Endothelial cell of umbilical vein (primary cell): Measurements from ENCODE around the gene RAB17. TPM values are rescaled to one million over a fixed set of nuclear protein-coding genes. Genes with fewer than 3 reads are reported as not detected.

Experiments used
- BruUV-seq: library from RNA; stranded (reverse); fragments of 400-500 nt; replicated peaks from 2 replicates; lab custom pipeline; 2021; lab: Mats Ljungman, UMichigan
- CTCF ChIA-PET: fragments of 300-600, 350-600 bp; sonication (Branson Sonifier 250); formaldehyde crosslinking; loops from one replicate; lab custom pipeline; 2021; ENCODE audit warnings: antibody characterized with exemption, inconsistent platforms; lab: Charles Lee
- POLR2A ChIA-PET: fragments of 300-600, 350-600 bp; sonication (Branson Sonifier 250); formaldehyde crosslinking; loops from one replicate; lab custom pipeline; 2021; ENCODE audit warnings: antibody characterized with exemption, inconsistent platforms; lab: Charles Lee
- DNase-seq: peaks from one replicate; pipeline ENCODE4 v3.0.0-alpha.2; 2011; ENCODE audit warnings: low read depth, low spot score
- FAIRE-seq: peaks from 2 replicates; lab custom pipeline; 2011; peaks lifted over from hg19 to GRCh38; lab: Jason Lieb, UNC
- H2AFZ ChIP-seq: 2 replicates; pipeline ENCODE4 v1.6.0; 2012; ENCODE audit warnings: low read depth, low read length, control low read depth, inconsistent platforms
- H3K27ac ChIP-seq: 2 replicates; pipeline ENCODE4 v1.5.1; 2011; ENCODE audit warnings: low read depth, mild to moderate bottlenecking, control low read depth, low read length, moderate library complexity; ENCODE audit not compliant: insufficient read depth
- H3K27me3 ChIP-seq, 2 experiments: 2 replicates each; pipeline versions ENCODE4 v1.6.0 to v1.6.1; 2011; ENCODE audit warnings: low read length in 2 of 2, mixed read lengths in 1 of 2; ENCODE audit not compliant: control insufficient read depth in 2 of 2, insufficient read depth in 2 of 2
- H3K36me3 ChIP-seq, 2 experiments: 2 replicates in 1 of 2; 3 replicates in 1 of 2; pipeline ENCODE4 v1.5.1; 2011; ENCODE audit warnings: low read length in 2 of 2, mild to moderate bottlenecking in 1 of 2, moderate library complexity in 1 of 2; ENCODE audit not compliant: control insufficient read depth in 2 of 2, insufficient read depth in 2 of 2; ENCODE audit errors: extremely low read depth in 1 of 2
- H3K4me1 ChIP-seq: 3 replicates; pipeline ENCODE4 v1.5.1; 2011; ENCODE audit warnings: mild to moderate bottlenecking, low read length; ENCODE audit not compliant: control insufficient read depth, insufficient read depth; ENCODE audit errors: extremely low read depth
- H3K4me2 ChIP-seq: 2 replicates; pipeline ENCODE4 v1.6.1; 2011; ENCODE audit warnings: low read length, control low read depth, mixed read lengths; ENCODE audit not compliant: insufficient read depth
- H3K4me3 ChIP-seq, 3 experiments: fragments of 200-600 bp in 1 of 3; sonication (generic), shearing (Covaris generic) in 1 of 3; replicated peaks in 1 of 3; 2 replicates each; pipeline ENCODE4 v1.5.1; 2011 to 2016; ENCODE audit warnings: control low read depth in 3 of 3, low read length in 3 of 3, mild to moderate bottlenecking in 2 of 3, inconsistent platforms in 1 of 3, low read depth in 1 of 3, moderate library complexity in 1 of 3; ENCODE audit not compliant: insufficient read depth in 1 of 3
- H3K79me2 ChIP-seq: 2 replicates; pipeline ENCODE4 v1.6.0; 2012; ENCODE audit warnings: low read length, inconsistent platforms; ENCODE audit not compliant: control insufficient read depth, insufficient read depth
- H3K9ac ChIP-seq: replicated peaks from 2 replicates; pipeline ENCODE3; 2011; ENCODE audit warnings: low read length, control low read depth; ENCODE audit not compliant: insufficient read depth; ENCODE audit errors: extremely low read depth
- H3K9me1 ChIP-seq: replicated peaks from 3 replicates; pipeline ENCODE4 v1.6.0; 2011; ENCODE audit warnings: mild to moderate bottlenecking, low read length; ENCODE audit not compliant: control insufficient read depth, insufficient read depth; ENCODE audit errors: extremely low read depth
- H3K9me3 ChIP-seq: replicated peaks from 2 replicates; pipeline ENCODE4 v1.5.1; 2012; ENCODE audit warnings: low read length, inconsistent platforms; ENCODE audit not compliant: control insufficient read depth, insufficient read depth
- H4K20me1 ChIP-seq: replicated peaks from 2 replicates; pipeline ENCODE3; 2011; ENCODE audit warnings: mild to moderate bottlenecking, low read length; ENCODE audit not compliant: control insufficient read depth, insufficient read depth; ENCODE audit errors: extremely low read depth
- EZH2 ChIP-seq: IDR thresholded peaks from 2 replicates; pipeline ENCODE4 v1.6.1; 2012; ENCODE audit warnings: borderline replicate concordance, low read depth, mild to moderate bottlenecking, moderate library complexity, low read length, inconsistent platforms; ENCODE audit not compliant: severe bottlenecking
- FOS ChIP-seq: IDR thresholded peaks from 2 replicates; pipeline ENCODE4 v1.6.1; 2011; ENCODE audit warnings: mild to moderate bottlenecking, low read length, moderate library complexity, borderline replicate concordance; ENCODE audit not compliant: insufficient read depth
- GATA2 ChIP-seq: IDR thresholded peaks from 2 replicates; pipeline ENCODE4 v1.7.0; 2011; ENCODE audit warnings: low read depth, mild to moderate bottlenecking, moderate library complexity, mixed read lengths, low read length; ENCODE audit not compliant: insufficient read length, insufficient read depth
- JUN ChIP-seq: IDR thresholded peaks from 2 replicates; pipeline ENCODE4 v1.6.1; 2011; ENCODE audit warnings: borderline replicate concordance, low read depth; ENCODE audit not compliant: insufficient read length, insufficient read depth
- MYC ChIP-seq: IDR thresholded peaks from one replicate; pipeline ENCODE4 v1.6.1; 2011; ENCODE audit warnings: mild to moderate bottlenecking, low read depth, low read length
- POLR2A ChIP-seq: IDR thresholded peaks from 2 replicates; pipeline ENCODE4 v1.6.1; 2012; ENCODE audit warnings: low read depth, mild to moderate bottlenecking, control low read depth, low read length
- POLR2AphosphoS5 ChIP-seq: IDR thresholded peaks from 2 replicates; pipeline ENCODE4 v1.6.1; 2012; ENCODE audit warnings: low read depth, mild to moderate bottlenecking, control low read depth, low read length, moderate library complexity; ENCODE audit not compliant: insufficient read depth
- dilution Hi-C: fragments of 300-500 bp; cut with MboI; formaldehyde crosslinking; loops from one replicate; pipeline ENCODE4 v1.15.0; 2019; ENCODE audit warnings: low sequenced_read_pairs; ENCODE audit not compliant: extremely low pct_ligation_motif_present
- intact Hi-C: fragments of 100-400 bp; cut with micrococcal nuclease; formaldehyde crosslinking; loops from one replicate; pipeline ENCODE4 v1.10.0; 2022
- polyA plus RNA-seq, 4 experiments: library from polyadenylated mRNA; depleted of rRNA in 3 of 4; stranded (reverse) in 3 of 4; unstranded in 1 of 4; fragments of >200 nt; gene quantifications; 2 replicates each; pipeline versions ENCODE4 v1.2.1 to v1.2.3, GENCODE V29; 2011 to 2012; ENCODE audit warnings: missing spikeins in 1 of 4
- total RNA-seq: library from RNA; stranded (reverse); gene quantifications from 2 replicates; pipeline ENCODE4 v1.2.3, GENCODE V29; 2021
- TF ChIP-seq, protein P1 (sequence below): IDR thresholded peaks from 2 replicates; pipeline ENCODE4 v1.6.1; 2011; ENCODE audit not compliant: insufficient read depth, insufficient read length
- TF ChIP-seq, protein P2 (sequence below), 2 donors: IDR thresholded peaks; 1 replicate in 1 of 2; 2 replicates in 1 of 2; pipeline ENCODE4 v1.5.1; 2011; ENCODE audit warnings: low read length in 2 of 2, mild to moderate bottlenecking in 2 of 2, moderate library complexity in 2 of 2, control low read depth in 1 of 2, inconsistent platforms in 1 of 2, low read depth in 1 of 2; ENCODE audit not compliant: insufficient read depth in 1 of 2; ENCODE audit errors: extremely low read depth in 1 of 2

RAB17 gene
- total and polyA plus RNA-seq, 2 donors (not counting 3 experiments of a cell fraction or from before 2014, with no cell fraction given), result 0.41 to 0.77 TPM

DNA sequence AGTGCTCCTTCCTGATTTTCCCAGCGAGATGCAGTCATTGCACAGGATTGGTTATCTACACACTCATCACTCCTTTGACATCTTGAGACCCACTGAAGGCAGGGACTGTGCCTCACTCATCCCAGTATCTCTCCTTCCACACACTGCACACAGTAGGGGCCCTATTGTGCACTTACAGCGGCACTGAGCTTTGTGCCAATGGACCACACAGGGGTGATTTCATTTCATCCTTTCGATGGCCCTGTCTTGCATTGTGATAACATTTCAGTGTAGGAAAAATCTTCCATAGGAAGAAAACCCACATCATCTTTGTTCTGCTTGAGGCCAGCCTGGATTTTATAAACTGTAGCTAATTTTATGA is 25.8 kb upstream of the RAB17 start:
- Histone ChIP-seq H3K9ac (peak overlapping the region; percentile 92), H3K4me1 (peaks cover 54% of the 10 kb centered on the region), H3K9me1 (no peaks in the 10 kb centered on the region), H3K4me3 (no peak overlapping the region), H3K36me3 (no peaks in the 10 kb centered on the region), H3K27ac (peak overlapping the region; percentile 99), H3K4me2 (peak overlapping the region; percentile 67), H3K9me3 (no peaks in the 10 kb centered on the region), H4K20me1 (no peaks in the 10 kb centered on the region), H3K27me3 (no peaks in the 10 kb centered on the region), H3K79me2 (no peaks in the 10 kb centered on the region), H2AFZ (no peak overlapping the region)
- TSS peak; percentile 52 for BruUV-seq
- peak; percentile 18 for FAIRE-seq
- DNase-seq, result no peak
- TF ChIP-seq JUN (no peak), FOS (no peak), GATA2 (no peak), EZH2 (no peak)
- TF ChIP-seq, protein P1, sequence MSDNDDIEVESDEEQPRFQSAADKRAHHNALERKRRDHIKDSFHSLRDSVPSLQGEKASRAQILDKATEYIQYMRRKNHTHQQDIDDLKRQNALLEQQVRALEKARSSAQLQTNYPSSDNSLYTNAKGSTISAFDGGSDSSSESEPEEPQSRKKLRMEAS, result no peak
- dilution Hi-C loops, result no loop called here
- POLR2A ChIA-PET, result interaction anchor here (1.1 kb wide), 1 partner anchor 12 kb away, joined by 4 read pairs; no protein-coding TSS in a partner anchor
- CTCF ChIA-PET, result interaction anchor here (0.7 to 3.2 kb wide), 14 partner anchors 9 to 129 kb away, joined by 3 to 17 read pairs (median 4); partner anchors contain the start of gene LRRFIP1
- intact Hi-C loops, result loop anchor here (1.0 kb wide), 3 partner anchors 13 to 79 kb away; no protein-coding TSS in a partner anchor

DNA sequence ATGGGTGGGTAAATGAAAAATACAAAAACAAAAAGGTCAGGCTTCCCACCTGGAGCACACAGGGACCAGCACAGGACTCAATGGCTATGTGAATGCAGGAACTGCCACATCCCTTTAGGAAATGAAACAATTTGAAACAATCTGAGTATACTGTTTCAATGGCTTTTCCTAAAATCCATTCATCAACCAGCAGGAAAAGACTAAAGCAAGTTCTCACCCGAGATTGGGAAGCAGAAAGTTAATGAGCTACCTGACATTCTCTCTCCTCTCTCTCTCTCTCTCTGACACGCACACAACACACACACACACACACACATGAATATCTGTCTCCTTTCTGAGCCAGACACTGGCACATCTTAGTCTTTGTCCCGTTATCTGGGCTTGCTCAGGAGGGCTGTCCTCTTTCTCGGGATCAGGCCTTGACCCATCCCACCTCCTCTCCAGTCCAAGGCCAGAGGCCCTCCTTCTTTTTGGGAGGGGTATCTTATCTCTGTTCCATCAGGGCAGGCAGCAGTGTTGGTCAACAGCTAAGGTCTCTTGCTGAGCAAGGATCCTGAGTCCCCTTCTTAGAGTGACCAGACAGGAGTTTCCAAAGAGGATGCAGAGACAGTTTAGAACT is 25.2 kb upstream of the RAB17 start:
- FAIRE-seq (peak; percentile 80), DNase-seq (peak; percentile 50)
- Histone ChIP-seq H3K4me1 (peaks cover 54% of the 10 kb centered on the region), H3K9me3 (no peaks in the 10 kb centered on the region), H3K9me1 (no peaks in the 10 kb centered on the region), H3K4me2 (peak overlapping the region; percentile 67), H3K4me3 (no peak overlapping the region), H3K36me3 (no peaks in the 10 kb centered on the region), H3K9ac (peak overlapping the region; percentile 92), H2AFZ (peak overlapping the region; percentile 12), H3K27me3 (no peaks in the 10 kb centered on the region), H3K27ac (peak overlapping the region; percentile 99), H3K79me2 (no peaks in the 10 kb centered on the region), H4K20me1 (no peaks in the 10 kb centered on the region)
- ChIA-PET POLR2A (no interaction called here), CTCF (interaction anchor here (0.8 to 3.2 kb wide), 9 partner anchors 10 to 130 kb away, joined by 3 to 17 read pairs (median 4); no protein-coding TSS in a partner anchor)
- intact Hi-C loops (loop anchor here (1.0 kb wide), 3 partner anchors 12 to 80 kb away; no protein-coding TSS in a partner anchor), dilution Hi-C loops (no loop called here)
- TSS peak; percentile 45 for BruUV-seq
- TF ChIP-seq, protein P1, result no peak
- TF ChIP-seq FOS (no peak), GATA2 (no peak), POLR2A (no peak), EZH2 (no peak), JUN (no peak), POLR2AphosphoS5 (no peak), MYC (no peak)
- TF ChIP-seq, protein P2, sequence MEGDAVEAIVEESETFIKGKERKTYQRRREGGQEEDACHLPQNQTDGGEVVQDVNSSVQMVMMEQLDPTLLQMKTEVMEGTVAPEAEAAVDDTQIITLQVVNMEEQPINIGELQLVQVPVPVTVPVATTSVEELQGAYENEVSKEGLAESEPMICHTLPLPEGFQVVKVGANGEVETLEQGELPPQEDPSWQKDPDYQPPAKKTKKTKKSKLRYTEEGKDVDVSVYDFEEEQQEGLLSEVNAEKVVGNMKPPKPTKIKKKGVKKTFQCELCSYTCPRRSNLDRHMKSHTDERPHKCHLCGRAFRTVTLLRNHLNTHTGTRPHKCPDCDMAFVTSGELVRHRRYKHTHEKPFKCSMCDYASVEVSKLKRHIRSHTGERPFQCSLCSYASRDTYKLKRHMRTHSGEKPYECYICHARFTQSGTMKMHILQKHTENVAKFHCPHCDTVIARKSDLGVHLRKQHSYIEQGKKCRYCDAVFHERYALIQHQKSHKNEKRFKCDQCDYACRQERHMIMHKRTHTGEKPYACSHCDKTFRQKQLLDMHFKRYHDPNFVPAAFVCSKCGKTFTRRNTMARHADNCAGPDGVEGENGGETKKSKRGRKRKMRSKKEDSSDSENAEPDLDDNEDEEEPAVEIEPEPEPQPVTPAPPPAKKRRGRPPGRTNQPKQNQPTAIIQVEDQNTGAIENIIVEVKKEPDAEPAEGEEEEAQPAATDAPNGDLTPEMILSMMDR (IDR thresholded peaks at IDR 0.05; ENCODE audit: extremely low read depth in 1 of 2, insufficient read depth in 1 of 2, low read depth in 1 of 2, low read length in 2 of 2), result no peak
